GM18861 (cell line): ENCODE results near the gene ZBTB39.

ENCODE experiments used
- ATAC-seq: cut with Tn5 transposase; IDR thresholded peaks from one replicate; pipeline ENCODE4 v1.9.1; 2021; ENCODE audit not compliant: unreplicated experiment

ZBTB39 gene

GRCh38 chr12:56951582-56952339 lies 54.6 kb downstream of the ZBTB39 start:
- ATAC-seq, result no peak

- no peak for ATAC-seq
Observed at GRCh38 chr12:56948881-56949280, 57.5 kb downstream of the ZBTB39 start.
